ENCODE results near the gene RHBDD3. TPM values are rescaled to one million over a fixed set of nuclear protein-coding genes. Genes with fewer than 3 reads are reported as not detected.

RHBDD3 gene
- total RNA-seq, 4 donors from 2014 or later: 10.1 to 22.7 (median 17.2) TPM

DNA sequence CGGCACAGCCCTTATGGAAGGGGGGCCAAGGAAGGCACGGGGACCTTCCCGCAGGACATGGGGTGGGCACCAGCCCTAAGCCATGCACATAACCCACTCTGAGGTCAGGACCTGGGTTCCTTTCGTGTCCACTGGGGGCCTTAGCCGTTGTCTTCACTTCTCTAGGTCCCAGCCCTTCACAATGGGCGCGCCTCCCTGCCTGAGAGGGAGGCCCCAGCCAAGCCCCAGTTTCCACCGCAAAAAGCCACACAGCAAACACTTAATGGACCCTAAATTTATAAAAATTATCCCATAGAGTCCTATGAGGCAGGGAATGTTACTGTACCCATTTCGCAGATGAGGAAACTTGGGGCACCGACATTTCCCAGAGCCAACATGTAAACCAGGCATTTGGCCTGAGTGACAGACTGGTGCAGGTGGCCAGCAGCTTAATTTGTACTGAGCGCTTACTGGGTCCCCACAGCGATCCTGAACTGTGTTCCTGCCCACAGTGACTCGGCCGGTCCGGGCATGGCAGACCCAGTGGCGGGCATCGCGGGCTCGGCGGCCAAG is 39.9 kb upstream of the RHBDD3 start:
- H3K9me3 ChIP-seq: no peaks in the 10 kb centered on the region
- H3K36me3 ChIP-seq: no peaks in the 10 kb centered on the region
- DNase-seq (ENCODE audit: low spot score in 2 of 2): no peak
- TF ChIP-seq, protein P1, sequence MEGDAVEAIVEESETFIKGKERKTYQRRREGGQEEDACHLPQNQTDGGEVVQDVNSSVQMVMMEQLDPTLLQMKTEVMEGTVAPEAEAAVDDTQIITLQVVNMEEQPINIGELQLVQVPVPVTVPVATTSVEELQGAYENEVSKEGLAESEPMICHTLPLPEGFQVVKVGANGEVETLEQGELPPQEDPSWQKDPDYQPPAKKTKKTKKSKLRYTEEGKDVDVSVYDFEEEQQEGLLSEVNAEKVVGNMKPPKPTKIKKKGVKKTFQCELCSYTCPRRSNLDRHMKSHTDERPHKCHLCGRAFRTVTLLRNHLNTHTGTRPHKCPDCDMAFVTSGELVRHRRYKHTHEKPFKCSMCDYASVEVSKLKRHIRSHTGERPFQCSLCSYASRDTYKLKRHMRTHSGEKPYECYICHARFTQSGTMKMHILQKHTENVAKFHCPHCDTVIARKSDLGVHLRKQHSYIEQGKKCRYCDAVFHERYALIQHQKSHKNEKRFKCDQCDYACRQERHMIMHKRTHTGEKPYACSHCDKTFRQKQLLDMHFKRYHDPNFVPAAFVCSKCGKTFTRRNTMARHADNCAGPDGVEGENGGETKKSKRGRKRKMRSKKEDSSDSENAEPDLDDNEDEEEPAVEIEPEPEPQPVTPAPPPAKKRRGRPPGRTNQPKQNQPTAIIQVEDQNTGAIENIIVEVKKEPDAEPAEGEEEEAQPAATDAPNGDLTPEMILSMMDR (IDR thresholded peaks at IDR 0.05): no peak
- no peak for TF ChIP-seq POLR2AphosphoS5 (IDR thresholded peaks at IDR 0.05)
- TF ChIP-seq POLR2A (IDR thresholded peaks at IDR 0.05): no peak
- no peak for TF ChIP-seq EP300 (IDR thresholded peaks at IDR 0.05)
- H3K27ac ChIP-seq: peak overlapping the region; percentile 91
- peaks cover 70% of the 10 kb centered on the region for H3K4me1 ChIP-seq
- no peaks in the 10 kb centered on the region for H3K27me3 ChIP-seq
- H3K4me3 ChIP-seq: peak overlapping the region; percentile 88
- WGBS: 20% methylated on average over 11 of the region's 20 CpGs

DNA sequence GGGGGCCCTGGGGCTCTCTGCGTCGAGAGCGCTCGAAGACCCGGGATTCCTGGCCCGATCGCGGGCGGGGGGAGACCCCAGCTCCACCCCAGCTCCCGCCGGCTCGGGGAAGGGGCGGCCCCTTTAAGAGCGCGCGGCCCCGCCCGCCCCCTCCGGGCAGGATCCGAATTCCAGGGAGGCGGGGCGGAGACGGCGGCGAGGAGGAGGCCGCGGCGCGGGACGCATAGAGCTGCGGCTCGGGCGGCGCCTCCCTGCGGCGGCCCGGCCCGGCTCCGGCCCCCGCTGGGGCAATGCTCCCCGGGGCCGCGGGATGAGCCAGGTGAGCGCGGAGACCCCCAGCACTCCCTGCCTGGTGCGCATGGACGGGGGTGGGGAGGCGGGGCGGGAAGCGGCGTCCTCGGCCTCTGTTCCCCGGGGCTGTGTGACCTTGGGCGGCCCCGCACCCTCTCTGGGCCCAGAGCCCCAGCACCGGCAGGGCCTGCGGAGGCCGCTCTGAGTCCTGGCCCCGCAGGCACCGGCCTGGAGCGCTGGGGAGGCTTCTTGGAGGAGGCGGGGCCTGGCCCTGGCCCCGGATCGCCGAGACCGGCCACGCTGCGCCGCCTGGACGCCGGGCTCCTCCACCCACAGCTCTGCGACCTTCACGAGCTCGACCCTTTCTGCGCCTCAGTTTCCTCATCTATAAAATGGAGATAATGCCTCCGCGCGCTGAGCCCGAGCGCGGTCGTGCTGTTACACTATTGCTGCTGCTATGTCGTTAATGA is 39.2 kb upstream of the RHBDD3 start:
- TF ChIP-seq EP300 (IDR thresholded peaks at IDR 0.05) (no peak), POLR2A (IDR thresholded peaks at IDR 0.05) (peak in 1 of 2 donors; percentile 39)
- Histone ChIP-seq H3K4me1 (peaks cover 71% of the 10 kb centered on the region), H3K4me3 (peak overlapping the region; percentile 88), H3K27me3 (no peaks in the 10 kb centered on the region), H3K27ac (peak overlapping the region; percentile 91), H3K9me3 (no peaks in the 10 kb centered on the region), H3K36me3 (no peaks in the 10 kb centered on the region)
- WGBS: 29% methylated on average over 1 of the region's 83 CpGs
- peak in 1 of 2 donors; percentile 88 for DNase-seq (ENCODE audit: low spot score in 2 of 2)

DNA sequence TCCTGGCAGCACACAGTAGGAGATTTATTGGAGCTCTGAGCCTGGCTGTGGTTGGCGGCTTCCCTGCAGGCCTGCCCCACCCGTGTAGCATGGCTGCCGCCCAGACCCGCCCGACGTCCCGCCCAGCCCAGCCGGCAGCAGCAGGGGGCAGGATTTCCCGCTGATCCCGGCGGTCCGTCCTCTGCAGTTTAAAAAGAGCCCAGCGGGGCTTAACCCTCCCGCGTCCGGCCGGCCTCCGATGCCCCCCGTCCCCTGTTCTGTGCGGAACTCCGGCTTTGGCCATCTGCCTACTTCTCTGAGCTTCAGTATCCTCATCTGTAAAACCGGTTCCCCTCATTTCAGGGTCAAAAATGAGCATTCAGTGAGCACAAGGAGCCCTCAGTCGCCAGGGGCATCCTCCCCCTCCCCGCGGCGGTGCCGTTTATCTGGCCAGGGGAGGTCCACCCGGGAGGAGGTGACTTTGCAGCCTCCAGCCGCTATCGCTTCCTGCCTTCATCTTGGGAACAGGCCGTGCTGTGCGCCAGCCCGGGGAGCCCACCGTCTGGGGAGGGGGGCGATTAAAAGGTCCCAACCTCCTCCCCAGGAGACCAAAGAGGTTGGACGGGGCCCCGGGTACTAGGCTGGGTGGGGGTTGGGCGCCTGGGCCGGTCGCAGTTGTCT is 38.5 kb upstream of the RHBDD3 start, which contains the start of gene GAS2L1:
Gene GAS2L1, plus strand, starts transcription at position 476 of the 660 bp plus-strand sequence. CDS start 1,456 bp downstream, outside the sequence.
- peak in 2 of 3 donors; percentile 67 to 69 for TF ChIP-seq POLR2AphosphoS5 (IDR thresholded peaks at IDR 0.05)
- TF ChIP-seq POLR2A (IDR thresholded peaks at IDR 0.05): no peak
- TF ChIP-seq EP300 (IDR thresholded peaks at IDR 0.05): no peak
- TF ChIP-seq, protein P1 (IDR thresholded peaks at IDR 0.05): peak; percentile 41 to 78
- no peaks in the 10 kb centered on the region for H3K27me3 ChIP-seq
- H3K9me3 ChIP-seq: no peaks in the 10 kb centered on the region
- H3K36me3 ChIP-seq: no peaks in the 10 kb centered on the region
- peaks cover 64% of the 10 kb centered on the region for H3K4me1 ChIP-seq
- peak within 1 kb of the TSS; percentile 91 for H3K27ac ChIP-seq
- H3K4me3 ChIP-seq: peak within 1 kb of the TSS; percentile 88
- peak in 1 of 2 donors; percentile 92 for DNase-seq (ENCODE audit: low spot score in 2 of 2)
- under 1% methylated on average over 23 of the region's 40 CpGs for WGBS

DNA sequence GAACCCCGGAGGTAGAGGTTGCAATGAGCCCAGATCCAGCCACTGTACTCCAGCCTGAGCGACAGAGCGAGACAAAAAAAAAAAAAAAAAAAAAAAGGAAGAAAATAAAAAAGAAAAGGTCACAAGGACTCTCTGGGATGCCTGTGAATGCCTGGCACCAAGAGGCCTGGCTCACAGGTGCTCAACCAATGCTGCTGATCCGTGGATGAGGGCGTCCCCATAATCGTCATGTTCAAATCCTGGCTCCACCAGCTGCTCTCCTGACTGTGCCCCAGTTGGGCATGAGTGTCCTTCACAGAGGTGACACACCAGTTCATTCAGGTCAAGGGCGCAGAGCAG is 38.0 kb upstream of the RHBDD3 start:
- H3K9me3 ChIP-seq: no peaks in the 10 kb centered on the region
- no peak for DNase-seq (ENCODE audit: low spot score in 2 of 2)
- 44% methylated on average over 7 of the region's 7 CpGs for WGBS
- TF ChIP-seq EP300 (IDR thresholded peaks at IDR 0.05): no peak
- TF ChIP-seq, protein P1 (IDR thresholded peaks at IDR 0.05): no peak
- TF ChIP-seq POLR2AphosphoS5 (IDR thresholded peaks at IDR 0.05): no peak
- no peak for TF ChIP-seq POLR2A (IDR thresholded peaks at IDR 0.05)
- H3K4me3 ChIP-seq: peak overlapping the region; percentile 88
- H3K27me3 ChIP-seq: no peaks in the 10 kb centered on the region
- no peak overlapping the region for H3K27ac ChIP-seq
- peaks cover 4% of the 10 kb centered on the region for H3K36me3 ChIP-seq
- peaks cover 59% of the 10 kb centered on the region for H3K4me1 ChIP-seq

DNA sequence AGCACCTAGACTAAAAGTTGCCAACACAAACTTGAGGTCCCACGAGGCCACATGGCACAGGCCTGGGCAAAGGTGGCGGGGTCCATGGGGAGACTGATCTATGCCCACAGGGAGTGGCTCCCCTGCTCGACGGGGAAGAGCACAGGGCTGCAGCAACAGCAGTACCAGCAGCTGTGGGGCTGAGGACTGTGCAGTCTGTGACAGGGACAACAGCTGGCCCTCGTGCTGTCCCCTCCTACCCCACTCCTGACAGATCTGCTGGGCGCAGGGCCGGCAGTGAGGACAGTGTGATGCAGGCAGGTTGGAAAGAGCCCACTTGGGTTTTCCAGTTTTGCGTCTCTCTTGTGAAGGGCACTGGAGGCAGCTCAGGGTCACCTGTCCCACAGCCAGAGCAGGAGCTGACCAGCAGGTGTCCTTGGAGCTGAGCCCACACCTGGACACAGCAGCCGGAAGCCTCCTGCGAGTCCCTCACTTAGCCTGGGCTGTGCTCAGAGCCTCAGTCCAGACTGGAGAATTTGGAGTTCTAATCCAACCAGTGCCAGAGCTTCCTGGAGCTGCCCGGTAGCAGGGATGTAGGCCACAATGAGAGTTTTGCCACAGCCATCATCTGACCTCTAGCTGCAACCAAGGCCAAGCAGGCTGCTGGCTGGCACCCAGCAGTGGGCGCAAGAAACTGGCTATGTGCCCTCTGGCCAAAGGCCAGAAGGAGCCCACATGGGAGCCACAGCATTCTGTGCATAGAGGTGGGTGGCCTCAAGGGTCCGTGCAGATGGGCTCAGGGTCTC is 35.1 kb upstream of the RHBDD3 start:
- 20% methylated on average over 3 of the region's 13 CpGs for WGBS
- Histone ChIP-seq H3K27ac (no peak overlapping the region), H3K9me3 (no peaks in the 10 kb centered on the region), H3K36me3 (peaks cover 33% of the 10 kb centered on the region), H3K4me1 (peaks cover 30% of the 10 kb centered on the region), H3K27me3 (no peaks in the 10 kb centered on the region), H3K4me3 (no peak overlapping the region)
- TF ChIP-seq POLR2A (IDR thresholded peaks at IDR 0.05) (no peak), EP300 (IDR thresholded peaks at IDR 0.05) (no peak), POLR2AphosphoS5 (IDR thresholded peaks at IDR 0.05) (no peak)
- TF ChIP-seq, protein P1 (IDR thresholded peaks at IDR 0.05): no peak
- peak in 1 of 2 donors; percentile 75 for DNase-seq (ENCODE audit: low spot score in 2 of 2)
